ENCODE data around the gene ABCB6.

Gene ABCB6

DNA sequence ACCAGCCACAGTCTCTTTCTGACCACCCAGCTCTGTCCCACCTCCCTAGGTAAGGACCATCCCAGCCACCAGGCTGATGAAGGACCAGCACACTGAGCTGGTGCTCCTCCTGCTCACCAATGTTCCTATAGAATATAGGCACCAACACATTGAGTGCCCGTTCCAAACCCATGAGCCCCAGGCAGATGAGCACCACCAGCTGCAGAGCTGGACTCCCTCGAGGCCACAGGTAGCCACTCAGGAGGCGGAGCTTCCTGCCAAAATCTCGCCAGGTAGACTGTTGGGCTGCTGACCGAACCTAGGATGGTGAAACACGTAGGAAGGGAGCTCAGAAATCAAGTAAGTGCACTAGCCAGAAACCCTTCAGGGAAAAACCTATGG, 2.2 kb downstream of the ABCB6 start:
- Histone ChIP-seq H3K9me3 (no peaks in the 10 kb centered on the region), H3K36me3 (peaks cover 71% of the 10 kb centered on the region), H3K4me3 (ENCODE audit: low read depth, low read length) (no peak overlapping the region), H3K4me1 (peaks cover 5% of the 10 kb centered on the region), H3K27me3 (no peaks in the 10 kb centered on the region)
- TF ChIP-seq, protein P1, sequence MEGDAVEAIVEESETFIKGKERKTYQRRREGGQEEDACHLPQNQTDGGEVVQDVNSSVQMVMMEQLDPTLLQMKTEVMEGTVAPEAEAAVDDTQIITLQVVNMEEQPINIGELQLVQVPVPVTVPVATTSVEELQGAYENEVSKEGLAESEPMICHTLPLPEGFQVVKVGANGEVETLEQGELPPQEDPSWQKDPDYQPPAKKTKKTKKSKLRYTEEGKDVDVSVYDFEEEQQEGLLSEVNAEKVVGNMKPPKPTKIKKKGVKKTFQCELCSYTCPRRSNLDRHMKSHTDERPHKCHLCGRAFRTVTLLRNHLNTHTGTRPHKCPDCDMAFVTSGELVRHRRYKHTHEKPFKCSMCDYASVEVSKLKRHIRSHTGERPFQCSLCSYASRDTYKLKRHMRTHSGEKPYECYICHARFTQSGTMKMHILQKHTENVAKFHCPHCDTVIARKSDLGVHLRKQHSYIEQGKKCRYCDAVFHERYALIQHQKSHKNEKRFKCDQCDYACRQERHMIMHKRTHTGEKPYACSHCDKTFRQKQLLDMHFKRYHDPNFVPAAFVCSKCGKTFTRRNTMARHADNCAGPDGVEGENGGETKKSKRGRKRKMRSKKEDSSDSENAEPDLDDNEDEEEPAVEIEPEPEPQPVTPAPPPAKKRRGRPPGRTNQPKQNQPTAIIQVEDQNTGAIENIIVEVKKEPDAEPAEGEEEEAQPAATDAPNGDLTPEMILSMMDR (IDR thresholded peaks at IDR 0.05; ENCODE audit: low read depth, low read length): no peak
- DNase-seq: no peak

DNA sequence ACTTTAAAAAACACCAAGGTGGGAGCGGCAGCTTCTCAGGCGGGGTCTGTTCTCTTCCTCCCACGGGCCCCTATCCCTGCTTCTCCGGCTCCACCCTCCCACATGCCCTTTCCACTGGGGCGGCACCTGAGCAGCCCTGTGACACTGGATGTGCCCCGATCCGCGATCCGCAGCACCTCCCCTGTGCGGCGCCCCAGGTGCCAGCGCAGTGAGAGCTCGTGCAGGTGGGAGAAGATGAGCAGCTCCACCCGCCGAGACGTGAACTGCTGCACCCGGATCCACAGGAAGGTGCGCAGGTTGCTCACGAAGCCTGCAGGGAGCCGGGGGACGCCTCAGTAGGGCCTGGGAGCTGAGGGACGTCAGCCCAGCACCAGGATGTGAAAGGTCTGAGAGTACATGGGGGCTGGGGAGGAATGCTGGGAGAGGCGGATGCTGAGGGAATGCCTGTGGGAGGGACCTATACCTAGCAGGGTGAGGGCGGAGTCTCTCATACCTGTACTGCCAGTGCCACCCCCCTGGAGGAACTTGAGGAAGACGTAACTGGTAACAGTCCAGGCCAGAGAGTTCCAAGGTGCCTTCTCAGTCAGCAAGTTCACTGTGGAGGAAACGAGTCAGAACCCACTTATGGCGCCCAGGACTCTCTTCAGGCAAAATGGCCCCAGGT, 2.8 kb downstream of the ABCB6 start:
- peaks cover 5% of the 10 kb centered on the region for H3K4me1 ChIP-seq
- H3K4me3 ChIP-seq (ENCODE audit: low read depth, low read length): no peak overlapping the region
- no peaks in the 10 kb centered on the region for H3K9me3 ChIP-seq
- TF ChIP-seq, protein P1 (IDR thresholded peaks at IDR 0.05; ENCODE audit: low read depth, low read length): no peak
- H3K36me3 ChIP-seq: peaks cover 69% of the 10 kb centered on the region
- no peaks in the 10 kb centered on the region for H3K27me3 ChIP-seq
- DNase-seq: no peak

DNA sequence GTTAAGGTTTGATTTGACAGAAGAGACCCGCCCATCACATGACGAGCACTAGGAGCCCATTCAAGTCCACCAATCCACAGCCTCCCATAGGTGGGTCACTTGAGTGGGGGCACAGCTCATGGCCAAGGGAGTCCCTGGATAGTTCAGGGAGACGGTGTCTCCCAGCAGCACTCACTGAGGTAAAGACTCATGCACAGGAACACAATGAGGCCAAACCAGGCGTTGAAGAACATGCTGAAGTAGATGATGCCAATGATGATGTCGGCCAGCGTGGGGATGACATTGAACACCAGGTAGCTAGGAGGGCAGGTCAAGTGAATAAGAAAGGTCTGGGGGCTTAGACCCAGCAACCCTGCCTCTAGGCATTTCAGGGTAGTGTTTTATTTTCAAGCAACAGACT, 4.0 kb downstream of the ABCB6 start:
- Histone ChIP-seq H3K27me3 (no peaks in the 10 kb centered on the region), H3K4me1 (peaks cover 5% of the 10 kb centered on the region), H3K36me3 (peaks cover 69% of the 10 kb centered on the region), H3K4me3 (ENCODE audit: low read depth, low read length) (no peak overlapping the region), H3K9me3 (no peaks in the 10 kb centered on the region)
- TF ChIP-seq, protein P1 (IDR thresholded peaks at IDR 0.05; ENCODE audit: low read depth, low read length): no peak
- no peak for DNase-seq

DNA sequence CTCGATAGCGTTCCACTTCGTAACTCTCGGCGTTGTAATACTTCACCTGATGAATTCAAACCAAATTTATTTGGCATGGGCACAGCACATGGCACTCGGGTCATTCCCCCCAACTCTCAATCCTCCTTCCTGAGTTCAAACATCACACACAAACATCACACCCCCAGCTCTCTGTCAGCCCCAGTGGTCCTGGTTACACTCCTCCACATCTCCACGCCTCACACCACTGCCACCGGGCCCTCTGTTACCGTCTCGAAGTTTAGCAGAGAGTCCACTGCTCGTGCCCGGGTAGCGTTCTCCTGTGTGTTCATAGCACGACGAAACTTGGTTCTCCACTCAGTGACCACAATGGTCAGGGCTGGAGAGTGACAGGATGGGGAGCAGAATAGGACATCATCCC, 4.6 kb downstream of the ABCB6 start:
- no peaks in the 10 kb centered on the region for H3K27me3 ChIP-seq
- DNase-seq: no peak
- no peaks in the 10 kb centered on the region for H3K9me3 ChIP-seq
- TF ChIP-seq, protein P1 (IDR thresholded peaks at IDR 0.05; ENCODE audit: low read depth, low read length): no peak
- H3K36me3 ChIP-seq: peaks cover 67% of the 10 kb centered on the region
- peaks cover 2% of the 10 kb centered on the region for H3K4me1 ChIP-seq
- H3K4me3 ChIP-seq (ENCODE audit: low read depth, low read length): no peak overlapping the region

DNA sequence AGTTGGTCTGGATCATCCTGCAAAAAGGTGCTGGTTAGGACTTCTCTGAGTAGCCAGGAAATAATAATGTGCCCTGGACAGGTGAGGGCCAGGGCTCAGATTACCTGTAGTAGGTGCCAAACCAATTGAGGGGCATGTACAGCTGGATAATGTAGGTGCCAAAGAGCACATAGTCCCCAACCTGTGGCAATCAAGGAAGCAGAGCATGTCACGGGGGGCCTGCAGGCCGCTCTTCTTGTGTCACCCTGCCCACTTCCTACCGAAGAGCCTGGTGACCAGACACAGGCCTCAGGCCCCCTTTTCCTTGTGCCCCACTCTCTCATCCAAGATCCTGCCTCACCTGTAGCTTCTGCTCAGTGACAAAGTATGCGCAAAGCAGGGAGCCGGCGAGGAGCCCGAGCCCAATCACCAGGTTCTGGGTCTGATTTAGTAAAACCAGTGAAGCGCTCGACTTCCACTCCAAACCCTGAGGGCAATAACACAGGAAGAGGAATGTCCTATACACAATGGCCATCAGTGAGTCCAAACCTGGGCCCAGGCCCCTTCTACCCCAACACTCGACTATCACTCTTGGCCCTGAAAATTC, 5.2 kb downstream of the ABCB6 start:
- no peak for DNase-seq
- Histone ChIP-seq H3K36me3 (peaks cover 68% of the 10 kb centered on the region), H3K27me3 (no peaks in the 10 kb centered on the region), H3K4me1 (no peaks in the 10 kb centered on the region; the same call in 1 of the 2 replicates), H3K9me3 (no peaks in the 10 kb centered on the region), H3K4me3 (ENCODE audit: low read depth, low read length) (no peak overlapping the region)
- TF ChIP-seq, protein P1 (IDR thresholded peaks at IDR 0.05; ENCODE audit: low read depth, low read length): no peak

DNA sequence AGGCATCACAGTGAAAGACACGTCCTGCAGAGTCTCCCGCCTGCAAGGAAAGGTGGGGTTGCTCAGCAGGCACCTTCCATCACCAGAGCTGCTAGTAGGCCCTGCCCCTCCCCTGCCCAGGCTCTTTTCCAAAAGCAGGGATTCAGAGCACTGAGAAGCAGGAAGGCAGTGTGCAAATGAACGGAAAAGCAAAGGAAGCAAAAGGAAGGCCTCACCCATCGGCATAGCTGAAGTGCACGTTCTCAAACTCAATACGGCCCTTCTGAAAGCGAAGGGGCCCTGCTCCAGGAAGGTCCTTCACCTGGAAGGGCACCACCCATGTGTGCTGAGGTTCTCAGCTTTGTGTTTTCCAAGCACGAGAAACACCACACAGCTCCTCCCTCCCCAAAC, 5.7 kb downstream of the ABCB6 start:
- Histone ChIP-seq H3K4me1 (peaks cover 4% of the 10 kb centered on the region), H3K9me3 (no peaks in the 10 kb centered on the region), H3K27me3 (no peaks in the 10 kb centered on the region), H3K36me3 (peaks cover 68% of the 10 kb centered on the region), H3K4me3 (ENCODE audit: low read depth, low read length) (no peak overlapping the region)
- no peak for DNase-seq
- TF ChIP-seq, protein P1 (IDR thresholded peaks at IDR 0.05; ENCODE audit: low read depth, low read length): no peak

Data from BE2C (cell line).